NOMO-1 treated with dmso at 0.1 percent for 144 hours (cell line): ENCODE data around the gene CCDC34.
"Not testable (repeated sequence)": the region's sequence is repeated elsewhere in the genome, so short reads cannot be mapped to it uniquely, and the experiment has no call there.

Source experiments
- DNase-seq: peaks from one replicate; lab custom pipeline; 2025; ENCODE audit not compliant: unreplicated experiment; lab: John Stamatoyannopoulos, UW

CCDC34 gene

GRCh38 chr11:27328614-27329013 is 34.4 kb downstream of the CCDC34 start:
- no peak for DNase-seq

GRCh38 chr11:27327064-27327463 is 36.0 kb downstream of the CCDC34 start:
- not testable (repeated sequence) for DNase-seq

- not testable (repeated sequence) for DNase-seq
Measured at GRCh38 chr11:27322196-27322595, 40.8 kb downstream of the CCDC34 start.

- not testable (repeated sequence) for DNase-seq
Measured at GRCh38 chr11:27321340-27321739, 41.7 kb downstream of the CCDC34 start.

GRCh38 chr11:27319072-27319471 is 43.9 kb downstream of the CCDC34 start:
- DNase-seq = no peak

GRCh38 chr11:27317751-27318150 is 45.3 kb downstream of the CCDC34 start:
- DNase-seq = no peak

- DNase-seq = no peak
Measured at GRCh38 chr11:27315836-27316235, 47.2 kb downstream of the CCDC34 start.

- no peak for DNase-seq
Measured at GRCh38 chr11:27313157-27313821, 49.7 kb downstream of the CCDC34 start.

- DNase-seq = no peak
Measured at GRCh38 chr11:27312110-27312509, 50.9 kb downstream of the CCDC34 start.

- DNase-seq = no peak
Measured at GRCh38 chr11:27310707-27311106, 52.3 kb downstream of the CCDC34 start.

GRCh38 chr11:27310182-27310581 is 52.8 kb downstream of the CCDC34 start:
- no peak for DNase-seq

GRCh38 chr11:27309046-27309445 is 54.0 kb downstream of the CCDC34 start:
- DNase-seq = no peak

- no peak for DNase-seq
Measured at GRCh38 chr11:27307232-27307631, 55.8 kb downstream of the CCDC34 start.

- no peak for DNase-seq
Measured at GRCh38 chr11:27305751-27306150, 57.3 kb downstream of the CCDC34 start.

GRCh38 chr11:27304514-27304913 is 58.5 kb downstream of the CCDC34 start:
- DNase-seq = no peak

- DNase-seq = no peak
Measured at GRCh38 chr11:27303903-27304302, 59.1 kb downstream of the CCDC34 start.

GRCh38 chr11:27300974-27301373 is 62.0 kb downstream of the CCDC34 start:
- DNase-seq = no peak

- no peak for DNase-seq
Measured at GRCh38 chr11:27297616-27298015, 65.4 kb downstream of the CCDC34 start.

GRCh38 chr11:27296497-27296896 is 66.5 kb downstream of the CCDC34 start:
- DNase-seq = no peak

- no peak for DNase-seq
Measured at GRCh38 chr11:27295928-27296327, 67.1 kb downstream of the CCDC34 start.

GRCh38 chr11:27294654-27295053 is 68.4 kb downstream of the CCDC34 start:
- no peak for DNase-seq

GRCh38 chr11:27293515-27294417 is 69.2 kb downstream of the CCDC34 start:
- DNase-seq = no peak
